Suprapubic skin (tissue), 4 donors: ENCODE measurements around the gene EPB41L1.

Experiments
- CTCF ChIP-seq, 2 donors: fragments of 200-600 bp in 1 of 2; fragments of 450-650 bp in 1 of 2; sonication (generic) in 1 of 2; IDR thresholded peaks; one replicate each; pipeline ENCODE4 v1.5.1; 2016 to 2019; ENCODE audit warnings: antibody characterized with exemption in 2 of 2, mild to moderate bottlenecking in 1 of 2, moderate library complexity in 1 of 2
- POLR2A ChIP-seq, 2 donors: fragments of 450-650 bp; IDR thresholded peaks; one replicate each; pipeline ENCODE4 v1.6.1; 2017; ENCODE audit warnings: antibody characterized with exemption in 2 of 2, mild to moderate bottlenecking in 2 of 2, moderate library complexity in 2 of 2
- POLR2AphosphoS5 ChIP-seq, 3 donors: sonication (generic); formaldehyde crosslinking; IDR thresholded peaks; one replicate each; pipeline ENCODE4 v1.6.1; 2017; ENCODE audit warnings: antibody characterized with exemption in 3 of 3

GRCh38 chr20:36274181-36274841 lies 119.8 kb downstream of the EPB41L1 start:
- no peak for TF ChIP-seq CTCF (IDR thresholded peaks at IDR 0.05)
- TF ChIP-seq POLR2AphosphoS5 (IDR thresholded peaks at IDR 0.05) = no peak
- no peak for TF ChIP-seq POLR2A (IDR thresholded peaks at IDR 0.05)
